Cerebellar nuclear complex (tissue), 1 donor: ENCODE data around the gene TP53RK.

ENCODE experiments used
- DNase-seq, 2 experiments: peaks; one replicate each; lab custom pipeline; 2025; lab: John Stamatoyannopoulos, UW

The TP53RK gene

GRCh38 chr20:46660487-46660886 lies 28.8 kb downstream of the TP53RK start:
- DNase-seq, result no peak

- no peak for DNase-seq
Observed at GRCh38 chr20:46657618-46658017, 31.6 kb downstream of the TP53RK start.

GRCh38 chr20:46657137-46657536 lies 32.1 kb downstream of the TP53RK start:
- no peak for DNase-seq

GRCh38 chr20:46652699-46653098 lies 36.5 kb downstream of the TP53RK start:
- DNase-seq, result no peak

- DNase-seq, result no peak
Observed at GRCh38 chr20:46651091-46651962, 37.9 kb downstream of the TP53RK start, which contains the start of gene SLC13A3. TSS of gene SLC13A3 (minus strand) at chr20:46651459. CDS start at chr20:46651421, 38 bp downstream.

- no peak for DNase-seq
Observed at GRCh38 chr20:46650575-46651090, 38.6 kb downstream of the TP53RK start.

GRCh38 chr20:46649965-46650542 lies 39.2 kb downstream of the TP53RK start:
- no peak for DNase-seq

GRCh38 chr20:46649650-46649949 lies 39.6 kb downstream of the TP53RK start:
- DNase-seq, result no peak

GRCh38 chr20:46648903-46649649 lies 40.2 kb downstream of the TP53RK start:
- no peak for DNase-seq

- no peak for DNase-seq
Observed at GRCh38 chr20:46647469-46647868, 41.8 kb downstream of the TP53RK start.

- DNase-seq, result no peak
Observed at GRCh38 chr20:46646659-46647380, 42.4 kb downstream of the TP53RK start.

GRCh38 chr20:46646122-46646521 lies 43.1 kb downstream of the TP53RK start:
- no peak for DNase-seq

GRCh38 chr20:46644733-46645132 lies 44.5 kb downstream of the TP53RK start:
- DNase-seq, result no peak

- DNase-seq, result no peak
Observed at GRCh38 chr20:46644160-46644559, 45.1 kb downstream of the TP53RK start.

GRCh38 chr20:46642969-46643343 lies 46.3 kb downstream of the TP53RK start:
- DNase-seq, result no peak

GRCh38 chr20:46642265-46642968 lies 46.8 kb downstream of the TP53RK start:
- no peak for DNase-seq

GRCh38 chr20:46641424-46641823 lies 47.8 kb downstream of the TP53RK start:
- DNase-seq, result no peak

GRCh38 chr20:46640536-46641311 lies 48.5 kb downstream of the TP53RK start:
- no peak for DNase-seq

GRCh38 chr20:46640044-46640443 lies 49.2 kb downstream of the TP53RK start:
- no peak for DNase-seq

- DNase-seq, result no peak
Observed at GRCh38 chr20:46639587-46639986, 49.7 kb downstream of the TP53RK start.

- no peak for DNase-seq
Observed at GRCh38 chr20:46638898-46639274, 50.4 kb downstream of the TP53RK start.
